CD4-positive, CD25-positive, alpha-beta regulatory T cell (primary cell): ENCODE data around the gene SLC25A21. TPM values are rescaled to one million over a fixed set of nuclear protein-coding genes. Genes with fewer than 3 reads are reported as not detected.
A peak's percentile ranks its signal among the peaks of the same experiment; 100 is the strongest.

ENCODE experiments used
- ATAC-seq, 2 donors: fragments of 150-1000 bp; cut with Tn5 transposase; one replicate each; pipeline ENCODE4 v1.10.0; 2021; ENCODE audit warnings: low read depth in 2 of 2, moderate number of reproducible peaks in 2 of 2, moderate library complexity in 1 of 2
- DNase-seq, 3 donors: peaks; one replicate each; pipeline versions ENCODE4 v3.0.0 to v3.0.0-alpha.2; 2012 to 2022; ENCODE audit warnings: mixed read lengths in 1 of 3
- H3K27ac ChIP-seq: one replicate; pipeline ENCODE4 v1.7.0; 2013; ENCODE audit warnings: mild to moderate bottlenecking, low read length; ENCODE audit not compliant: insufficient read depth, poor library complexity, severe bottlenecking
- H3K27me3 ChIP-seq: one replicate; pipeline ENCODE4 v1.7.0; 2013; ENCODE audit warnings: low read length; ENCODE audit not compliant: control insufficient read depth, insufficient read depth
- H3K36me3 ChIP-seq: one replicate; pipeline ENCODE4 v1.7.0; 2013; ENCODE audit warnings: mild to moderate bottlenecking, low read length, moderate library complexity; ENCODE audit not compliant: control insufficient read depth, insufficient read depth
- H3K4me1 ChIP-seq: 2 replicates; pipeline ENCODE4 v1.7.0; 2013; ENCODE audit warnings: mild to moderate bottlenecking, low read length; ENCODE audit not compliant: insufficient read depth, control insufficient read depth, poor library complexity, severe bottlenecking
- H3K4me3 ChIP-seq: one replicate; pipeline ENCODE4 v1.7.0; 2013; ENCODE audit warnings: low read depth, mild to moderate bottlenecking, low read length, moderate library complexity
- H3K9me3 ChIP-seq, 2 experiments: 1 replicate in 1 of 2; 2 replicates in 1 of 2; pipeline ENCODE4 v1.7.0; 2013; ENCODE audit warnings: low read length in 2 of 2, mild to moderate bottlenecking in 1 of 2, moderate library complexity in 1 of 2; ENCODE audit not compliant: control insufficient read depth in 2 of 2
- H3K27ac Mint-ChIP-seq, 3 donors: one replicate each; pipeline ENCODE4 v1.8.0; 2020 to 2022; ENCODE audit warnings: mild to moderate bottlenecking in 3 of 3, mixed read lengths in 3 of 3, moderate library complexity in 2 of 3
- H3K27me3 Mint-ChIP-seq: one replicate; pipeline ENCODE4 v1.8.0; 2022; ENCODE audit warnings: mild to moderate bottlenecking, mixed read lengths
- H3K36me3 Mint-ChIP-seq: one replicate; pipeline ENCODE4 v1.8.0; 2020; ENCODE audit warnings: mixed read lengths
- H3K4me1 Mint-ChIP-seq, 4 donors: one replicate each; pipeline ENCODE4 v1.8.0; 2020 to 2022; ENCODE audit warnings: mixed read lengths in 4 of 4, mild to moderate bottlenecking in 1 of 4
- H3K4me3 Mint-ChIP-seq, 4 donors: one replicate each; pipeline ENCODE4 v1.8.0; 2020 to 2022; ENCODE audit warnings: mild to moderate bottlenecking in 4 of 4, mixed read lengths in 4 of 4, moderate library complexity in 3 of 4
- H3K9me3 Mint-ChIP-seq, 7 donors: one replicate each; pipeline ENCODE4 v1.8.0; 2020 to 2022; ENCODE audit warnings: mixed read lengths in 7 of 7, mild to moderate bottlenecking in 3 of 7, moderate library complexity in 2 of 7
- polyA plus RNA-seq, 4 donors: library from polyadenylated mRNA; unstranded; fragments of 300-500 nt; fragmentation: Illumina TruSeq; gene quantifications; one replicate each; pipeline ENCODE4 v1.2.3, GENCODE V29; 2021
- total RNA-seq: library from RNA; stranded (reverse); gene quantifications from one replicate; pipeline ENCODE4 v1.2.3, GENCODE V29; 2022

The SLC25A21 gene
- total and polyA plus RNA-seq, 5 donors from 2014 or later: not detected

DNA sequence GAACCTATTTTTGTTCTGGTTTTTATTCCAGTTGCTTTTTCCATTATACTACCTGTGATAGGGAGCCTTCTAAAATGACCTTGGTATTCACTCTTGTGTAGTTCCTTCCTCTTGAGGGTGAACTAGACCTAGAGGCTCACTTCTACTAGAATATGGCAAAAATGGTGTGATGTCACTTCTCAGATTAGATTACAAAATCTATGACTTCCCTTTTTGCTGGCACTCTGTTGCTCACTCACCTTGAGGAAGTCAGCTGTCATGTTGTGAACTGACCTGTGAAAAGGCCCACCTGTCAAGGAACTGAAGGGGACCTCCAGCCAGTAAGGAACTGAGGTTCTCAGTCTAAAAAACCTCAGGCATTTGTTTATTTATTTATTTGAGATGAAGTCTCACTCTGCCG is 31.0 kb upstream of the SLC25A21 start:
- H3K9me3 Mint-ChIP-seq: peaks cover 0 to 28% (median 5%) of the 10 kb centered on the region in 7 donors
- Histone ChIP-seq H3K36me3 (no peaks in the 10 kb centered on the region), H3K4me3 (no peak overlapping the region), H3K27me3 (no peaks in the 10 kb centered on the region), H3K27ac (no peak overlapping the region), H3K4me1 (no peaks in the 10 kb centered on the region), H3K9me3 (peaks cover 2 to 3% of the 10 kb centered on the region in 2 experiments)
- H3K36me3 Mint-ChIP-seq: no peaks in the 10 kb centered on the region
- no peak overlapping the region for H3K4me3 Mint-ChIP-seq
- no peak overlapping the region for H3K27ac Mint-ChIP-seq
- H3K4me1 Mint-ChIP-seq: peaks cover 0 to 4% (median 3%) of the 10 kb centered on the region in 4 donors
- no peaks in the 10 kb centered on the region for H3K27me3 Mint-ChIP-seq
- DNase-seq (no peak), ATAC-seq (no peak)

DNA sequence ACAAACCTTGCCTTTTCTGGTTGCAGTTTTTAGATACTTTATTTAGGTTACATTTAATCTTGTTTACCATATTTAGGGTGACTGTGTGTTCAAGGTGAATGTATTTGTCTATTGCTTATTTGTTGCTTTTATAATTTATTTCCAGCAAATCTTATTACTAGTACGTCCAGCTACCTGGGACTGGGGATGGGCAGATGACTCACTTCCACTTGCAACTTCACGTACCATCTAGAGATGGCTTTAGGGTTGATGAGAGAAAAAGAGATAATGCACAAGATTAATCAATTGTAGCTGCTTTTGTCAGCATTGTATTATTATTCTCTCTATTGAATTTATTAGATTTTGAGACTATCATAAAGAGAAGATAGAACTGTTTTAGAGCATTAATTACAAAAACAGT is 30.4 kb upstream of the SLC25A21 start:
- Histone ChIP-seq H3K27ac (no peak overlapping the region), H3K4me1 (no peaks in the 10 kb centered on the region), H3K9me3 (peaks cover 2 to 3% of the 10 kb centered on the region in 2 experiments), H3K4me3 (no peak overlapping the region), H3K27me3 (no peaks in the 10 kb centered on the region), H3K36me3 (no peaks in the 10 kb centered on the region)
- Mint-ChIP-seq H3K27me3 (no peaks in the 10 kb centered on the region), H3K4me1 (peaks cover 0 to 7% (median 5%) of the 10 kb centered on the region in 4 donors), H3K4me3 (no peak overlapping the region), H3K9me3 (peaks cover 0 to 31% (median 6%) of the 10 kb centered on the region in 7 donors), H3K27ac (no peak overlapping the region), H3K36me3 (no peaks in the 10 kb centered on the region)
- ATAC-seq (no peak), DNase-seq (no peak)

DNA sequence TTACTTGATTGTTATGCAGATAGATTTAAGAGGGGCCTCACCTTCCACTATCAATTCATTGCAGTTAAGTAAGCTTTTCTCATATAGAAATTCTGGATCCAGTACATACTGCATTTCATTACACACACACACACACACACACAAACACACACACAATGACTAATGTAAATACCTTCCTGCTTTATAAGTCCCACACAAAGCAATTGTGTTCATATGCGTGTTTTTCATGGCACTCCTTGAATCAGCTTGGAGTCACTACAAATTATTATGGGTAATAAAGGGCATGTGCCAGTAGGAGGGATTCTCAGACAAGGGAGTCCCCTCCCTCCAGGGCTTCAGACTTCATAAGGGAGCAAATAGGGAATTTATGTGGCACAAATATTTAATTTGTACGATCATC is 29.9 kb upstream of the SLC25A21 start:
- Histone ChIP-seq H3K4me1 (no peaks in the 10 kb centered on the region), H3K4me3 (no peak overlapping the region), H3K9me3 (peaks cover 2 to 3% of the 10 kb centered on the region in 2 experiments), H3K27me3 (no peaks in the 10 kb centered on the region), H3K27ac (no peak overlapping the region), H3K36me3 (no peaks in the 10 kb centered on the region)
- DNase-seq (no peak), ATAC-seq (no peak)
- H3K36me3 Mint-ChIP-seq: no peaks in the 10 kb centered on the region
- H3K4me1 Mint-ChIP-seq: peaks cover 0 to 10% (median 6%) of the 10 kb centered on the region in 4 donors
- H3K27me3 Mint-ChIP-seq: peaks cover 3% of the 10 kb centered on the region
- no peak overlapping the region for H3K4me3 Mint-ChIP-seq
- peaks cover 0 to 30% (median 6%) of the 10 kb centered on the region in 7 donors for H3K9me3 Mint-ChIP-seq
- H3K27ac Mint-ChIP-seq: no peak overlapping the region

DNA sequence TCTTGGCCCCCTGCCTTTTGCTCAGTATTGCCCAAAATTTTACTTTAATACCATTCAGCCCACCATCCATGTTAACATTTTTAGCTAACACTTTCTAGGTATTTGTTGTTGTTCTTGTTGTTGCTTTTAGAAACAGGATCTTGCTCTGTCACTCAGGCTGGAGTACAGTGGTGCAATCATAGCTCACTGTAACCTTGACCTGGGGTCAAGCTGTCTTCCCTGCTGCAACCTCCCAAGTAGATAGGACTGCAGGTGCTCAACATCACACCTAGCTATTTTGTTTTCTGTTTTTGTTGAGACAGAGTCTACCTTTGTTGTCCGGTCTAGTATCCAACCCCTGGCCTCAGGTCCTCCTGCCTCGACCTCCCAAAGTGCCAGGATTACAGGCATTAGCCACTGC is 29.3 kb upstream of the SLC25A21 start:
- no peak for ATAC-seq
- Histone ChIP-seq H3K27ac (no peak overlapping the region), H3K4me3 (no peak overlapping the region), H3K27me3 (no peaks in the 10 kb centered on the region), H3K9me3 (peaks cover 0 to 3% of the 10 kb centered on the region in 2 experiments), H3K36me3 (no peaks in the 10 kb centered on the region), H3K4me1 (no peaks in the 10 kb centered on the region)
- Mint-ChIP-seq H3K27me3 (peaks cover 5% of the 10 kb centered on the region), H3K27ac (no peak overlapping the region), H3K4me1 (peaks cover 0 to 12% (median 6%) of the 10 kb centered on the region in 4 donors), H3K36me3 (no peaks in the 10 kb centered on the region), H3K9me3 (peaks cover 0 to 25% (median 3%) of the 10 kb centered on the region in 7 donors), H3K4me3 (no peak overlapping the region)
- no peak for DNase-seq

DNA sequence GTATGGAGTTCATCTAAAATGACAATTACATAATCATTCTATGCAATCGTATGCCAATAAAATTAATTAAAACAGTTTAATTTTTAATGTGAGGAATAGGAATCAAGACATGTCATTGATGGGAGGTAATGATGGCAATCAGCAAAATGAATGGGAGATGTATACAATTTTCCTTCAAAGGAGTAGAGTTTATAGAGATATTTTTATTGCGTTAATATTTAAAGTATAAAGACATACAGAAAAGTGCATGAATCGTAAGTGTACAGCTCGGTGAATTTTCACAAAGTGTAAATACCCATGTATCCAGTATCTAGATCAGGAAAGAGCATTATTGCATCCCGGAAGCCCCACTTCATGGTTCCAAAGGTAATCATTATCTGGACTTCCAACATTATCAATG is 26.5 kb upstream of the SLC25A21 start:
- ATAC-seq (no peak), DNase-seq (no peak)
- H3K36me3 ChIP-seq: no peaks in the 10 kb centered on the region
- no peak overlapping the region for H3K27ac ChIP-seq
- peaks cover 0 to 12% (median 6%) of the 10 kb centered on the region in 4 donors for H3K4me1 Mint-ChIP-seq
- no peaks in the 10 kb centered on the region for H3K36me3 Mint-ChIP-seq
- peaks cover 0 to 7% (median 1%) of the 10 kb centered on the region in 7 donors for H3K9me3 Mint-ChIP-seq
- H3K4me1 ChIP-seq: no peaks in the 10 kb centered on the region
- peaks cover 5% of the 10 kb centered on the region for H3K27me3 Mint-ChIP-seq
- H3K4me3 Mint-ChIP-seq: no peak overlapping the region
- no peak overlapping the region for H3K27ac Mint-ChIP-seq
- no peaks in the 10 kb centered on the region for H3K9me3 ChIP-seq
- H3K4me3 ChIP-seq: no peak overlapping the region
- H3K27me3 ChIP-seq: no peaks in the 10 kb centered on the region

DNA sequence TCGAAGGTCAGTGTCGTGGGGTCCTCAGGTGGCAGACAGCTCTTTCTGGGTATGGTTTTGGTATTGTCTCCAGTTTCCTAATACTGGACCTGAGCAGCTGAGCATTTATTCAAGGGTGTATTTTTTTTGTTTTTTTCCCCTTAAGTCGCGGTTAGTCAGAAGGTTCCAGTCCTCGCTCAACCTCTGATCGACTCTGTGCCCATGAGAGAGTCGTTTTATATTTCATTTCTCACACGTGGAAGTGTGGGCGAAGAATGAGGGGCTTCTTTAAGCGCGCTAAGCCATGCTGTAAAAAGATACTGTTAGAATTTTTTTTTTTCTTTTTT is 25.8 kb upstream of the SLC25A21 start:
- Mint-ChIP-seq H3K27ac (no peak overlapping the region), H3K27me3 (peaks cover 5% of the 10 kb centered on the region), H3K4me1 (peaks cover 0 to 12% (median 6%) of the 10 kb centered on the region in 4 donors), H3K9me3 (peaks cover 0 to 7% (median 1%) of the 10 kb centered on the region in 7 donors), H3K36me3 (no peaks in the 10 kb centered on the region), H3K4me3 (peak overlapping the region in 2 of 4 donors; percentile 9 to 48)
- H3K4me1 ChIP-seq: no peaks in the 10 kb centered on the region
- ATAC-seq: no peak
- no peaks in the 10 kb centered on the region for H3K27me3 ChIP-seq
- no peak for DNase-seq
- H3K27ac ChIP-seq: no peak overlapping the region
- H3K36me3 ChIP-seq: no peaks in the 10 kb centered on the region
- no peaks in the 10 kb centered on the region for H3K9me3 ChIP-seq
- no peak overlapping the region for H3K4me3 ChIP-seq

DNA sequence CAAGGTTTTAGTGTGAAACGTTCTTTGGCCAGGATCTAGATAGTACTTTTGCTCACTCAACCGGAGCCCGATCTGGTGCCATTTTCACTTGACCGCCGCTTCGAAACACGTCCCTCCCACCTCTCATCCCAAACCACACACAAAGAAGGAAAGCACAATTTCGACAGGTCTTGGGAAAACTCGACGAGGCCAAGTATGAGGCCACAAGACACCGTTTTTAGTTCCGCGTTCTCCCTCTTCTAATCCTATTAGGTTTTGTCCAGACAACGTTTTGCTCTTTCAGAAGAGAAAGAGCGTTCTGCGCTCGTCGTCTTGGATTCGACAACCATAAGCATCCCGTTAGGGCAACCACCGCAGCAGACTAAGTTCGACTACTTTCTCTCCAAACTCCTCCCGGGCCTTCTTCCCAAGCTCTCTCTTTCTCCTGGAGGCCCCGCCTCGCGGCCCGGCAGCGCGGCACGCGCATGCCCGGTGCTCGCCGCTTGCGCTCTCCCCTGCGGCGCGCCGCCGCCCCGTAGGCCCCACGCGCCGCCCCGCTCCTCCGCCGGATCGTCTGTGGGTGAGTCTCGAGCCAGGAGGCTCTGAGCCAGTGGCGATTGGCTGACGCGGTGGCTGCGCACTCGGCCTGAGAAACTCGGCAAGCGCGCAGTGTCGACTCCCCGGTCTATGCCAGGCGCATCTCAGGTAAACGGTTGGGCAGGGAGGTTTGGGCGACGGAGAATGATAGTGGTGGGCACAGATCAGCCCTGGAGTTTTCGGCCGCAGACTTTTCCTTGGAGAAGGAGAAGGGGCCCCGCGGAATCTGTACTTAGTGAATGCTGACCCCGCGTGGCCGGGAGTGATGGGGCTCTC is 25.2 kb upstream of the SLC25A21 start, which contains the start of gene MIPOL1:
TSS of gene MIPOL1 (plus strand) at position 517 of the 852 bp plus-strand sequence. CDS start 49,952 bp downstream, outside the sequence.
- Mint-ChIP-seq H3K4me3 (peak within 1 kb of the TSS in 2 of 4 donors; percentile 48 to 74), H3K27ac (no peak within 1 kb of the TSS), H3K9me3 (peaks cover 0 to 7% (median 1%) of the 10 kb centered on the region in 7 donors), H3K27me3 (peaks cover 5% of the 10 kb centered on the region), H3K36me3 (no peaks in the 10 kb centered on the region), H3K4me1 (peaks cover 0 to 12% (median 6%) of the 10 kb centered on the region in 4 donors)
- no peak within 1 kb of the TSS for H3K4me3 ChIP-seq
- no peaks in the 10 kb centered on the region for H3K36me3 ChIP-seq
- ATAC-seq: peak in 1 of 2 donors; percentile 24
- no peaks in the 10 kb centered on the region for H3K9me3 ChIP-seq
- no peaks in the 10 kb centered on the region for H3K27me3 ChIP-seq
- no peaks in the 10 kb centered on the region for H3K4me1 ChIP-seq
- H3K27ac ChIP-seq: no peak within 1 kb of the TSS
- DNase-seq: no peak
